Measurements from ENCODE around the gene ZSCAN10.

- TF ChIP-seq POLR2A (IDR thresholded peaks at IDR 0.05; ENCODE audit: low read depth, low read length) (no peak), POLR2AphosphoS5 (IDR thresholded peaks at IDR 0.05; ENCODE audit: low read depth, low read length) (no peak), TAF1 (IDR thresholded peaks at IDR 0.05; ENCODE audit: low read depth, low read length) (no peak), POU2F2 (IDR thresholded peaks at IDR 0.05; ENCODE audit: low read depth, low read length) (no peak), PAX5 (IDR thresholded peaks at IDR 0.05; ENCODE audit: insufficient read depth, low read length, severe bottlenecking) (no peak)
Measured at GRCh38 chr16:3065742-3066439, 33.2 kb downstream of the ZSCAN10 start.

Data from GM12891 (cell line).